Measurements from ENCODE around the gene RAB11FIP3.

DNA sequence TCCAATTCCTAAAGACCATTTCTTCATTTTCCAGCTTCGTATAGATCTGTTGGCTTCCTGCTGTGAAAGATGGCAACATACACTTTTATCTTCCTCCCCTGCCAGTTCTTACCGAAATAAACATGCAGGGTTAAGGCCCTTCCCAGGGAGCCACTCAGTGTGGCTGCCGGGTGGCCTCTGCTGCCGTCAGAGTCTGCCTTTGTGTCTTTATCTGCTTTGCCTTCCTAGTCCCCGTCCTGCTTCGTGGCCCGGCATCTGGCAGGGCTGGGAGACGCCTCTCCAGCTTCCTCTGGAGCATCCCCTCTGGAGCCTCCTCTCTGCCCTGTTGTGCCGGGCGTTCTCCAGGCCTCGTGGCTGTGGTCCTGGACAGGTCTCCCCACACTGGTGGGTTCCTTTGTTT, 71.8 kb downstream of the RAB11FIP3 start:
- TF ChIP-seq CTCF (IDR thresholded peaks at IDR 0.05) (no peak), POLR2A (IDR thresholded peaks at IDR 0.05) (no peak)

All from adrenal gland (tissue), 5 donors.